Measurements from ENCODE around the gene GLRX. TPM values are rescaled to one million over a fixed set of nuclear protein-coding genes. Genes with fewer than 3 reads are reported as not detected.

Gene GLRX
- total RNA-seq, 2 experiments from 2014 or later: 28.4 to 32.6 TPM

DNA sequence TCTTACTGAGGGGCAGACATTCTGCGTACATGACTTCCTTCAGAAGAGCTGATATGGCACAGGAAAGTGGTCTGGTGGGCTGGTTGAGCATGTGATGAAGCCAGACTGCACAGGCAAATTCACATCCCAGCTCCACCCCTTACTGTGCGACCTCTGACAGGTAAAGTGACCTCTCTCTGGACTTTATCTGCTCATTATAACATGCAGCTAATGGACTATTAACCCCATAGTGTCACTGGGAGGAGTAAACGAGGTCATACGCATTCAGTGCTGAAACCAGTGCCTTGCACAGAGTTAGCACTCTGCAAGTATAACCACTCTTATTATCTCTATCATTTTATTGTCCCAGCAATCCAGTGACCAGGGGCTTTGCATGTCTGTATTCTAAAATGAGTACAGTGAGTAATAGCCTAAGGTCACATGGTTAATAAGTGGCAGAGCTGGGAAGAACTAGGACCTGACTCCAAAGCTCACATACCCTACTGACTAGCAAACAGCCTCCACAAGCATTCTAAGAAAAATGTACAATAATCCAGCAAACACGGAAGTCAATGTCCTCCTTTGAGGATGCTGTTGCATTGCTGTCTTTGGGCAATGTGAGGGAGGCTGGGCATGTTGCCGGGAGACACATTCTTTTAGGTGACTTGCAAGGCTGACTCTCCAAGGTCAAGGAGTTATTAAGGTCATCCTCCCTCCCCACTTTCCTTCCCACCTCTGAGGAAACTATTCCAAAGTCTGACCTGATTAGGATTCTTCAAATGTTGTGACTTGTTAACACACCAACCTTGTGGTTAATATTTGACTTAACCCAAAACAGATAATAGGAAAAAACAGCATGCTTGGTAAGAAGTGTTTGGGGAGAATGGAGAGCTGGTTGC, 19.0 kb downstream of the GLRX start:
- intact Hi-C loops (cut with micrococcal nuclease): no loop called here
- peaks cover 2% of the 10 kb centered on the region for H3K9me3 Mint-ChIP-seq
- ChIA-PET CTCF (interaction anchor here (1.3 to 3.0 kb wide), 4 partner anchors 9 to 44 kb away, joined by 3 to 14 read pairs (median 5); no protein-coding TSS in a partner anchor), POLR2A (no interaction called here)
- no peak for ATAC-seq
- peaks cover 9% of the 10 kb centered on the region for H3K4me1 Mint-ChIP-seq (ENCODE audit: low read depth)
- peaks cover 2% of the 10 kb centered on the region for H3K36me3 Mint-ChIP-seq (ENCODE audit: low read depth)
- H3K27ac Mint-ChIP-seq: no peak overlapping the region
- no peaks in the 10 kb centered on the region for H3K27me3 Mint-ChIP-seq
- TF ChIP-seq, protein P1, sequence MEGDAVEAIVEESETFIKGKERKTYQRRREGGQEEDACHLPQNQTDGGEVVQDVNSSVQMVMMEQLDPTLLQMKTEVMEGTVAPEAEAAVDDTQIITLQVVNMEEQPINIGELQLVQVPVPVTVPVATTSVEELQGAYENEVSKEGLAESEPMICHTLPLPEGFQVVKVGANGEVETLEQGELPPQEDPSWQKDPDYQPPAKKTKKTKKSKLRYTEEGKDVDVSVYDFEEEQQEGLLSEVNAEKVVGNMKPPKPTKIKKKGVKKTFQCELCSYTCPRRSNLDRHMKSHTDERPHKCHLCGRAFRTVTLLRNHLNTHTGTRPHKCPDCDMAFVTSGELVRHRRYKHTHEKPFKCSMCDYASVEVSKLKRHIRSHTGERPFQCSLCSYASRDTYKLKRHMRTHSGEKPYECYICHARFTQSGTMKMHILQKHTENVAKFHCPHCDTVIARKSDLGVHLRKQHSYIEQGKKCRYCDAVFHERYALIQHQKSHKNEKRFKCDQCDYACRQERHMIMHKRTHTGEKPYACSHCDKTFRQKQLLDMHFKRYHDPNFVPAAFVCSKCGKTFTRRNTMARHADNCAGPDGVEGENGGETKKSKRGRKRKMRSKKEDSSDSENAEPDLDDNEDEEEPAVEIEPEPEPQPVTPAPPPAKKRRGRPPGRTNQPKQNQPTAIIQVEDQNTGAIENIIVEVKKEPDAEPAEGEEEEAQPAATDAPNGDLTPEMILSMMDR (IDR thresholded peaks at IDR 0.05): no peak
- no peak for DNase-seq
- H3K4me3 Mint-ChIP-seq: no peak overlapping the region

DNA sequence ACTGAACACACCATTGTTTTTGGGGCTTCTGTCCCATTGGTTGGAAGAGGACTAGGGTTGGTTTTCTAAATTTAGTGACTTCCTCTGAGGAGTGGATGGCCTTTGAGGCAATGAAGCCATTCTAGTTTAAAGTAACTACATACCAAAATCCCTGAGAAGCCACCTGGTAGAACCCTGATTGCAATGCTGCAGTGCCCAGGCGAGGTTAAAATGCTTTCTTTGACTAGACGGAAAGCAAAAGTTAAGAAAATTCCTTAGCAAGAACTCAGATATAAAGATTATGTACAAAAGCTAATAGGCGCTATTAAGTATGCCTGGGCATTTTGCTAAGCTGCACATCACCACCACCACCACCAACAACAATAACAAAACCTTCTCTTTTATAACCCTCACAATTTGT, 20.6 kb downstream of the GLRX start:
- CTCF ChIA-PET: interaction anchor here (1.4 to 2.2 kb wide), 3 partner anchors 20 to 138 kb away, joined by 3 to 10 read pairs (median 7); no protein-coding TSS in a partner anchor
- Mint-ChIP-seq H3K36me3 (ENCODE audit: low read depth) (peaks cover 2% of the 10 kb centered on the region), H3K9me3 (peaks cover 2% of the 10 kb centered on the region), H3K4me3 (no peak overlapping the region), H3K4me1 (ENCODE audit: low read depth) (no peaks in the 10 kb centered on the region), H3K27me3 (no peaks in the 10 kb centered on the region), H3K27ac (no peak overlapping the region)
- POLR2A ChIA-PET: no interaction called here
- ATAC-seq (no peak), DNase-seq (no peak)
- TF ChIP-seq, protein P1 (IDR thresholded peaks at IDR 0.05): no peak
- intact Hi-C loops (cut with micrococcal nuclease): no loop called here

DNA sequence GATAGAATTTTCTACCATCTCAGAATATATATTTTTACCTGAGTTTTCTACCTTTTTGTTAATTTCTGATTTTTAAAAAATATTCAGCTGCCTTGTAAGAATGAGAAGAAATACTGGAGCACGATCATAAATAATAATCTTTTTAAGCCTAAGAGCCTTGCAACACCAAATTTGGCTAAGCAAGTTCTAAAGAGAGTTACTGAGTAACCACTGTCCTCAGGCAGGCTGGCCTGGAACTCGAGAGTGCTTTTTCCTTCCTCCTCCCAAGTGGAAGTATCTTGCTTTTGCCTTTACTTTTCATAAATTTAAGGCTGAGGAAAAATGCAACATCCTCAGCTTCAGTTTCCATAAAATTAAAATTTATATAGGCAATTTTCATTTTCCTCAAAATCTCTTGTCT, 21.0 kb downstream of the GLRX start:
- H3K27me3 Mint-ChIP-seq: no peaks in the 10 kb centered on the region
- POLR2A ChIA-PET: no interaction called here
- H3K36me3 Mint-ChIP-seq (ENCODE audit: low read depth): peaks cover 2% of the 10 kb centered on the region
- no peaks in the 10 kb centered on the region for H3K4me1 Mint-ChIP-seq (ENCODE audit: low read depth)
- no peak overlapping the region for H3K4me3 Mint-ChIP-seq
- TF ChIP-seq, protein P1 (IDR thresholded peaks at IDR 0.05): no peak
- peaks cover 2% of the 10 kb centered on the region for H3K9me3 Mint-ChIP-seq
- intact Hi-C loops (cut with micrococcal nuclease): no loop called here
- DNase-seq: no peak
- CTCF ChIA-PET: interaction anchor here (1.4 to 2.2 kb wide), 3 partner anchors 20 to 137 kb away, joined by 3 to 10 read pairs (median 7); no protein-coding TSS in a partner anchor
- no peak overlapping the region for H3K27ac Mint-ChIP-seq
- no peak for ATAC-seq

DNA sequence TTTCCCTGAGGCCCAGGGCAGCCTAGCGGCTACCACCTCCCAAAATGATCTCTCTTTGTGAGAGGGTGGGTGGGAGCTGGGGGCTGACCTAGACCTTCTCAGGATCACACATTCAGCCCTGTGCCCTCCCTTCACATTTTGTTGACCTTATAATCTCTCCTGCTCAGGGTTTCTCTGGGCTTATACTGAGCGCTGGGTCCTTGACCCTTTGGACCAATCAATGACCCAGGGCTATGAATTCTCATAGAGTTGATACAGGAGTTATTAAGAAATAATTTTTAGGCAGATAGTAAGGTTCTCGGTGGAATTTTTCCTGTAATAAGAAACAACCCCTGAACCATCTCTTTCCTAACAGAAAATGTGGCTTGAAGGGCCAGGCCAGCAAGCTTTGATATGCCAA, 22.0 kb downstream of the GLRX start:
- Mint-ChIP-seq H3K4me3 (no peak overlapping the region), H3K27ac (no peak overlapping the region), H3K27me3 (no peaks in the 10 kb centered on the region), H3K9me3 (peaks cover 2% of the 10 kb centered on the region), H3K4me1 (ENCODE audit: low read depth) (no peaks in the 10 kb centered on the region), H3K36me3 (ENCODE audit: low read depth) (peaks cover 2% of the 10 kb centered on the region)
- TF ChIP-seq, protein P1 (IDR thresholded peaks at IDR 0.05): no peak
- ChIA-PET CTCF (interaction anchor here (0.5 to 2.2 kb wide), 3 partner anchors 14 to 49 kb away, joined by 3 to 10 read pairs (median 4); no protein-coding TSS in a partner anchor), POLR2A (no interaction called here)
- ATAC-seq: no peak
- intact Hi-C loops (cut with micrococcal nuclease): no loop called here
- no peak for DNase-seq

DNA sequence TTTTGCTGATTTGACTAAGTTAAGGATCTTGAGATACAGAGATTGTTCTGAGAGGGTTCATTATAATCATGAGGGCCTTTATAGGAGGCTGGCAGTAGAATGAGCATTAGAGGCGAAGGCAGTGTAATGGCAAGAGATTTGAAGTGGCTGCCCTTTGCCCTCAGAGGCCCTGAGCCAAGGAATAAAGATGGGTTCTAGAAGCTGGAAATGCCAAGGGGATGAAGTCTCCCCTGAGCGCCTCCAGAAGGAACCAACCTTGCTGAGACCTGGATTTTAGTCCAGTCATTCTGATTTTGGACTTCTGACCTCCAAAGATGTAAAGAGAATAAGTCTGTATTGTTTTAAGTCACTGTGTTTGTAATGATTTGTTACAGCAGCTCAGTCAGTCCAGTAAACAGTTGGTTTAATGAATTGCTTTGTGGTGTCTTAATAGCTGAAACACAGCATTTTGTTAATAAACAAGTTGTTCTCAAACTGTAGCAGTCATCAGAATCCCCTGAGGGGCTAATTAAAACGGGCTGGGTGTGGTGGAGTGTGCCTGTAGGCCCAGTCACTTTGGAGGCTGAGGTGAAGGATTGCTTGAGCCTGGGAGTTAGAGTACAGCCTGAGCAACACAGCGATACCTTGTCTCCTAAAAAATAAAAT, 23.2 kb downstream of the GLRX start:
- H3K4me3 Mint-ChIP-seq: no peak overlapping the region
- intact Hi-C loops (cut with micrococcal nuclease): no loop called here
- ChIA-PET CTCF (interaction anchor here (1.2 to 1.9 kb wide), 2 partner anchors 9 to 18 kb away, joined by 4 to 7 read pairs; no protein-coding TSS in a partner anchor), POLR2A (no interaction called here)
- no peaks in the 10 kb centered on the region for H3K9me3 Mint-ChIP-seq
- no peaks in the 10 kb centered on the region for H3K27me3 Mint-ChIP-seq
- H3K27ac Mint-ChIP-seq: no peak overlapping the region
- no peak for DNase-seq
- TF ChIP-seq, protein P1 (IDR thresholded peaks at IDR 0.05): no peak
- ATAC-seq: no peak
- no peaks in the 10 kb centered on the region for H3K4me1 Mint-ChIP-seq (ENCODE audit: low read depth)
- no peaks in the 10 kb centered on the region for H3K36me3 Mint-ChIP-seq (ENCODE audit: low read depth)
